ENCODE results near the gene PTGIS.

The PTGIS gene

DNA sequence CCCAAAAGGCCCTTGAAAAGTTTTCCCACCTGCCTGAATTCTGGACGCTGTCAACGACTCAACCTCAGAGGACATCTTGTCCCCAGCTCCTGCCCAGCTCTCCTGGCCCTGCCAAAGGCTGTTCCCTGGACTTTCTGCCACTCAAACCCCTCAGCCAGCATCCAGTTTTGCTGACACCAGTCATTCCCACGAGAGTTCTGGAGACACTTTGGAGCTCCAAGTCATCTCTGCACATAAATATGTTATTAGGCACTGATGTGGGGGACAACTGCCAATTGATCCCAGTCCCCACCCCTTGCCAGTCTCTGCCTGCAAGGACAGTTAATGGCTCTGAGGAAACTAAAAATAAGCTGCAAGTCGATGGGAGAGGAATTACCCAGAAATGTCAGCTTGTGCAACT is 46.6 kb downstream of the PTGIS start:
- no peak for DNase-seq

DNA sequence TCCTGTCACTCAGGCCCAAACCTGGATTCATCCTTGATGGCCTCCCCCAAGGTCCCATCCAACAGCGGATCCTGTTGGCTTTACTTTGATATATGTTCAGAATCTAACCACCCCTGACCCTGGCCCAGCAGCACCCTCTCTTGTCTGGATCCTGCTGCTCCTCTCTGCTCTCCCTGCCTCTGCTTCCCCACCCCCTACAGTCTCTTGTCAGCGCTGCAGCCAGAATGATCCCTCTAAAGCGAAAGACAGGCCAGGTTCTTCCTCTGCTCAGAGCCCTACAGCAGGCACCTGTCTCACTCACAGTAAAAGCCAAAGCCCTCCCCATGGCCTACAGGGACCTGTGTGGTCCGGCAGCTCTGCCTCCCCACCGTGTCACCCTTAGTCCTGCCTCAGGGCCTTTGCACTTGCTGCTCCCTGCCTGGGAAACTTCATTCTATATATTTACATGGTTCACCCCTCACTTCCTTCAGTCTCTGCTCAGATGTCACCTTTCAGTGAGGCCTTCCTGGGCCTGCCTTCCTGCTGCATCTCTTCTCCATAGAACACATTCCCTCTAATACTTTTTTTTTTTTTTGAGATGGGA is 48.1 kb downstream of the PTGIS start:
- no peak for DNase-seq

GRCh38 chr20:49519212-49519712 is 48.7 kb downstream of the PTGIS start:
- DNase-seq, result no peak

GRCh38 chr20:49518576-49518975 is 49.4 kb downstream of the PTGIS start:
- DNase-seq, result peak; percentile 3

DNA sequence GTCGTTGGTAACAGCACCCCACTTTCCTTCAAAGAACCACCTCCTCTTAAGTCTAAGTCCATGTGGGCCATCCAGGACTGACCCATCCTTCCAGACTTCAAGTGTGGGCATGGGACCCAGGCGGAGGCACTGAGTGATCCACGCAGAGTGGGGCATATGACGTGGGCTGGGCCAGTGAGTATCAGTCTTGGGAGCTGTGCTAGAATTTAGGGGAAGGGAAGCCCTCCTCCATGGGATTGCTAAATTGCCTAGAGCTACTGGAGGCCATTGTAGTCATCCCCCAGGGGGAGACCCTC is 50.2 kb downstream of the PTGIS start:
- DNase-seq, result no peak

DNA sequence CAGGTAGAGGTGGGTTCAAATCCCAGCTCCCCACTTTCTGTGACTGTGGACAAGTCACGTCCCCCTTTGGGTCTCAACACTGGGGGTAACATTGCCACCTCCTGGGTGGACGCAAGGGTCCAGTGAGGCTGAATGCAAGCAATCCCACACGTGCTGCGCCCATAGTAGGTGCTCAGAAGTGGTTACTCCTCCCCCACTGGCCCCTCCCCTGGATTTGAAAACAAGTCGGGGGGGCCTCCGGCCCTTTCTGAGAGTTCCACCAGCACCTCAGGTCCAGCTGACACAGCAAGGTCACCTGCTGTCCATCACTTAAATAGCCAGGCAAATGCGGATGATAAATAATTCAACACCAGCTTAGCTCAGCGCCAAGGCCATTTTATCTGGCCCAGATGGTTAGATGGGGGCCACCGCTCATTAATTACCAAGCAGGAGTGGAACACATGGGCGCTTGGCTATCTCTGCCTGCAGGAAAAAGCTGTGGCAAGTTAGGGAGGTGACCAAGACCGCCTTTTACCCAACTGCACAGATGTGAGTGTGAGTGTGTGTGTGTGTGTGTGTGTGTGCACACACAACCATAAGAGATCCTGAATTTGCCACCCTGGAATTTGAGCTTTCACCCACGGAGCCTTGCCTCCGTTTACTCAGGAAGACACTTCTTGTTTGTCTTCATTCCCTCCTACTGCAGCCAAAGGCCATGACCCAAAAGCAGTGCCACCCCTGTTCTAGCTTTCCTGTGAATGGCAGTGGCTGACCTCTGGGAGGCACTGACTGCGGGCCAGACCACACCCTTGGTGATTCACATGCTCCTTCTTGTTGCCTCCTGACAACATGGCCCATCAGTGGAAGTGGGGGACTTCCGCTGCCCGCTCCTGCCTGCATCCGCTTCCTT is 50.8 kb downstream of the PTGIS start:
- no peak for DNase-seq

GRCh38 chr20:49515586-49515985 is 52.4 kb downstream of the PTGIS start:
- no peak for DNase-seq

- DNase-seq, result no peak
Measured at GRCh38 chr20:49513517-49513916, 54.4 kb downstream of the PTGIS start.

DNA sequence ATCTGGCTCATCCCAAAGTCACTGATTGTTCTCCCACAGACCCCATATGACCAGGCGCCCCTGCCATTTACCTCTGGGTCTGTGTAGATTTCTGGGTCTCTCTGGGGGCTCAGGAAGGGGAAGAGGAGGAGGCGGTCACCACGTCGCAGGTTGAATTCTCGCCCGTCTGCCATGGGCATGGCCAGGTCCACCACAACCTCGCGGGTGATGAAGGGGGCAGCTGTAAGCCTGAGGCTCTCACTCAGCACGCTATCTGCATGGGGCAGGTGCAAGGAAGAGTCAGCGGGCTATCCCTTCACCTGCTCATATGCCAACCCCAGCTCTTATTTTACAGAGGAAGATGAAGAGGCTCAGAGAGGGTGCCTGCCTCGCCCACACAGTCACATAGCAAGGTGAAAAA is 54.9 kb downstream of the PTGIS start:
- no peak for DNase-seq

DNA sequence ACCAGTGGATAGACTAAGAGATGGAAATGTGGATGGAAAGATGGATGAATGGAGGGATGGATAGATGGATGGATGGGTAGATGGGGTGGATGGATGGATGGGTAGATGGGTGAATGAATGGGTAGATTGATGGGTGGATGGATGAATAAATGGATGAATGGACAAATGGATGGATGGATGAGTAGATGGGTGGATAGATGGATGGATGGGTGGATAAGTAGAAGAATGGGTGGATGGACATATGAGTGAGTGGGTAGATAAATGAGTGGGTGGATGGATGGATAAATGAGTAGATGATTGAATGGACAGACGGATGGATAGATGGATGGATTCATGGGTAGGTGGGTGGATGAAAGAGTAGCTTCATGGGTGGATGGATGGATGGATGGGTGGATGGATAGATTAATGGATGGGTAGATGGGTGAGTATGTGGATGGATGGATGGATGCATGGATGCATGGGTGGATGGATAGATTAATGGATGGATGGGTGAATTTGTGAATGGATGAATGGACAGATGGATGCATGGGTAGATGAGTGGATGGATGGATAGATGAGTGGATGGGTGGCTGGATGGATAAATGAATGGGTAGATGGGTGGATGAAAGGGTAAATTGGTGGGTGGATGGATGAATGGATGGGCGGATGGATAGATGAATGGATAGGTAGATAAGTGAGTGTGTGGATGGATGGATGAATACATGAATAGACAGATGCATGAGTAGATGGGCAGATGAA is 56.0 kb downstream of the PTGIS start:
- no peak for DNase-seq

- DNase-seq, result no peak
Measured at GRCh38 chr20:49510562-49511122, 57.3 kb downstream of the PTGIS start.

DNA sequence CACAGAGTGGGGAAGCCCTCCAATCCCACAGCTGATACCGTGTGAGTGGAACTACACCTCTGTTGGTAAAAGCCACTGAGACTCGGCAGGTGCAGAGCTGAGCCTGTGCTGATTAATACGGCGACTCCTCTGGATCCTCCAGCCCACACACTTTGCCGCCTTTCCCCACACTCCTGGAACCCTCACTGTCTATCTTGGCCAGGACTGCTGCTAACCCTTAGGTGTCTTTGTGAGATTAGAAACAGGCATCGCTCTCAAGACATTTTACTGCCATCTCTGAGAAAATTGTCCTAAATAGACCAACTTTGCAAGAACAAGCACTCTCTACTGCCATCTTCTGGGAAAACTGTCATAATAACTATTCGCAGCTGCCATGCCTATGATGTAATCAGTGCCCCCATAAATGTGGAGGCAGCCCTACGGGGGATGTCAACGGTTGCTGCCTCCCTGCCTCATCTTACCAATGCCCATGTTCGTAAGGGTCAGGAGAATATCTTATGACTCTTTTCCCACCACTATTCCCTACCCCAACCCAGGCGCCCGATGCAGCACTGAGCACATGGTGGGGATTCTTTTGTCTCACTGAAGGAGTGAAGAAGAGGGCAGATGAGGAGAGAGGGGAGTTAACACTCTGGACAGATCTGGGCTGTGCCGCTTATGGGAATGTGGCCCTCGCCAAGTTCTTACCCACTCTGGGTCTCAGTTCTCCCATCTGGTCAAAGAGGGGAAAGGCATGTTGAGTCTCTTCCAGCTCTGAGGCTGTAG is 59.3 kb downstream of the PTGIS start:
- DNase-seq, result peak; percentile 32

DNA sequence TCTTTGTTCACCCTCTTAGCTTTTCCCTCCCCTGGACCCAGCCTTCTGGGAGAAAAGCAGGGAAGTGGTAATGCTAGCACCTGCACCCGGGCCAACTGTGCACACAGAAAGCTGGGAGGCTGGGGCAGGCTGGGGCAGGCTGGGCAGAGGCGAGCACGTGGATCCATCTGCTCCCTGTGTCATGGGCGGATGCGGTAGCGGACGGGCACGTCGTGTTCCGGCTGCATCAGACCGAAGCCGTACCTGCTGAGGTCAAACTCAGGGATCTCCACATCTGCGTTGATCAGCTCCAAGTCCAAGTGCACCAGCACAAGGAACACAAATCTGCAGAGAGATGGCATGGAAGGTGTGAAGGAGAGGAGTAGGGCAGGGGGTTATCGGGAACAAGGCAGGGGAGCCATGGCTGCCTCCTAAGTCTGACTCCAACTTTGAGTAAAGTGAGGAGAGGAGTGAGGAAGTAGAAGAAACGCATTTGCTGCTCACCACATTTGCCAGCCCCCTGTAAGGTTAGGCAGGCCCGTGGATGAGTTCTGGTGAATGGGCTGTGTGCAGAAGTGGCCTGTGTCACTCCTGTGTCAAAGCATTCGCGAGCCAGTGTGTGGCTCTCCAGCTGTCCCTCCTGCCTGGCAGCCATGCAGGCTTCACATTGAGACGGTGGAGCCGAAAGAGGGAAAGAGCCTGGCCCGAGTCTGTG is 60.0 kb downstream of the PTGIS start:
- DNase-seq, result no peak

DNA sequence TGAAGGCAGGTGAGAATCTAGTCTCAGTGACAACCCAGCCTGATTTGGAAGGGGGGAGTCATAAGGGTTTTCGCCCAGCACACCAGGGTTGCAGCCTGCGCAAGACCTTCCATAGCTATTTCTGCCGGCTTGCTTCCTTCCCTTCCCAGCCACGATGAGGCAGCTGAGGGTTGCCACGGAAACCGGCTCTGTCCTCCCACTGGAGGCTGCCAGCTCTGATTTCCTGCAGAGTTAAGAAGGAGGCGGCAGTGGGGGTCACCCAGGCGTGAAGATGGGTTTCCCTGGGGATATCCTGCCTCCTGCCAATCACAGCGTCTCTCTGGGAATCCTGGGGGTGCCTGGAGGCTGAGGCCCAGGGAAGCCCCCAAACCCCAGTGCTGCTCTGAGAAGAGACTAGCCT is 62.4 kb downstream of the PTGIS start:
- no peak for DNase-seq

GRCh38 chr20:49503176-49503575 is 64.8 kb downstream of the PTGIS start:
- DNase-seq, result no peak

GRCh38 chr20:49501917-49502316 is 66.0 kb downstream of the PTGIS start:
- DNase-seq, result peak; percentile 6

DNA sequence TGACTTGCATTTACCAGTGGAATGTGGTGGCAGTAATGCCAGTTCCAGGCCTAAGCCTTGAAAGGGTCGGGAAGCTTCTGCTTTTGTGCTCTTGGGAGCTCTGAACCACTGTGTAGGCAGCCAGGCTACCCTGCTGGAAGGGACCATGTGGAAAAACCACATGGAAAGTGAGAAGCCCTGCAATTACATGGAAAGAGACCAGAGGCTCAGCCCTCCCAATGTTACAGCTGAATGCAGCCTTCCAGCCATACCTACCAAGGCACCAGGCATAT is 70.6 kb downstream of the PTGIS start:
- DNase-seq, result no peak

DNA sequence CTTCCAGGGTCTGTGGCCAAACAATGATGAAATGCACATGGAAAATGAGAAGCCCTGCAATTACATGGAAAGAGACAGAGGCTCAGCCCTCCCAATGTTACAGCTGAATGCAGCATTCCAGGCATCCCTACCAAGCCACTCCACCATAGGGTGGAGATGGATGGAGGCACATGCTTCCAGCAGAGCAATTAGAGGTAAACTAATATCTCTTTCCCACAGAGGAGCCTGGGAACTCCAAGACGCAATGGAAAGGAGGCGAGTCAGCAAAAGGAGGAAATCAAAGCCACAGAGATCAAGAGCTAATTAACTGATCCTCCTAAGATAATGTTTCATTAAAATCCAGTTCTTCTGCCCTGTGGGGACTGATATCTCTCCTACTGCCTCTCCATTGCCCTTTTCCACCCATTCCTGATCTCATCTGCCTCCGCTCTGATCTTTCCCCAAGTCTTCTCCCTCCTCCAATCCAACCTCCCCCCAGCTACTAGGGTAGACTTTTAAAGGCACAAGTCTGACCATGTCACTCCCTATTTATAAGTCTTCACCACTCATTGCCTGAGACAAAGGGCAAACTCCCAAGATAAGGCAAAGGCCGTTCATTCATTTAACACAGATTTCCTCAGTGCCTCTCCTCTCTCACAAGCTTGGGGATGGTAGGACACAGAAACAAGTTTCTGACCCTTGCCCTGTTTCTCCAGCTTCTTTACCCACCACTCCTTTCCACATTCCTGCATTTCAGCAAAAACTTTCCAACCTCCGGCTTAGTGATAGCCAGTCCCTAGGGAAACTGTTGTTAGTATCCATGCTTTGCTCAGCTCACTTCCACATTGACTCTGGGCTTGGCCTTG is 71.2 kb downstream of the PTGIS start:
- DNase-seq, result no peak

DNA sequence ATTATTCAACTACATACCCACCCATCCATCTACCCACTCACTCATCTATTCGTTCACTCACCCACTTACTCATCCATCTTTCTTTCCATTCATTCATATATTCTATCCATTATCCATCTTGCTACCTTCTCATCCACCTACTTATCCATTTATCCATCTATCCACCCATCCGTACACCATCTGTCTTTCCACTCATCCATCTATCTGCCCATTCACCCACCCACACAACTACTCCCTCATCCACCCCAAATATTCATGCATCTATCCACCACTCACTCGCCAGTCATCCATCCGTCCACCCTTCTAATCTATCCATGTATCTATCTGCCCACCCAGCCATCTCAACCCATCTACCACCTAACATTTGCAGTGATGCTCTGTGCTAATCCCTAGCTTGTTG is 71.9 kb downstream of the PTGIS start:
- DNase-seq, result no peak

DNA sequence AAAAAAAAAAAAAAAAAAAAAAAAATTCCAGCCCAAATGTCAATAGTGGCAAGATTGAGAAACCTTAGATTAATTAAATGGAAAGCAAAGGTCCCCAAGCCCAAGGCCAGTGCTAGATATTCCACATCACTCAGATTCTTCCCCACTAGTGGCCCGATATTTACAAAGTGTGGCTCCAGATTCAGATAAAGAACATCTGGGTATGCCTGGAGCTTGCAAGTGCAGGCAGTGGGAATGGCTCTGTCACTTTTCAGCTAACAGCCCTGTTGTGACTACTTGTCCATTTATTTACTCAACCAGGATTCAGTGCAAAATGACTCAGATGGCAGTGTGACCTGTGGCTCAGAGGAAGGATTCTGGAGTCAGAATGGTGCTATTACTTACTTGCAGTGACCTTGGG is 77.2 kb downstream of the PTGIS start:
- DNase-seq, result no peak

- DNase-seq, result no peak
Measured at GRCh38 chr20:49489688-49490087, 78.2 kb downstream of the PTGIS start.

DNA sequence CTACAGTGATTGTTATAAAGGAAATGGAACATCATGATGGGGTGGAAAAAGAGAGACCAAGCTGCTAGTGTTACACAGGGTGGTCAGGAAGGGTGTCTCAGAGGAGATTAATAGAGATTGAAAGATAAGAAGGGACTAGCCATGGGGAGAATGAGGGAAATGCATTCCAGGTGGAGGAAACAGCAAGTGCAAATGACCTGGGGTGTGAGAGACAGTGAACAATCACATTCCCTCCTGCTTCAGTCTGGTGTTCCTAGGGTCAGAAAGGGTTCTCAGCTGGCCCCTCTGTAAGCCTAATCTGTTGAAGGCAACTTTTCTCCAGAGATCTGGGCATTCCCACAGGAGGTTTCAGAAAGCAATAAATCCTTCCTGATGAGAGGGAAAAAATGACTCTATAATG is 81.9 kb downstream of the PTGIS start:
- DNase-seq, result no peak
